Stimulated activated CD4-positive, alpha-beta T cell treated with anti-CD3 and anti-CD28 coated beads, Interleukin-15, amount 100 ng/mL, for 24 hours (primary cell): ENCODE measurements around the gene DTHD1.
A peak's percentile ranks its signal among the peaks of the same experiment; 100 is the strongest.

ENCODE experiments used
- DNase-seq: peaks from one replicate; pipeline ENCODE4 v3.0.0-alpha.2; 2020

DTHD1 gene

GRCh38 chr4:36269533-36270173 lies 11.8 kb upstream of the DTHD1 start:
- DNase-seq, result no peak

- DNase-seq, result no peak
Measured at GRCh38 chr4:36273276-36273675, 8.1 kb upstream of the DTHD1 start.

- no peak for DNase-seq
Measured at GRCh38 chr4:36274158-36274557, 7.3 kb upstream of the DTHD1 start.

DNA sequence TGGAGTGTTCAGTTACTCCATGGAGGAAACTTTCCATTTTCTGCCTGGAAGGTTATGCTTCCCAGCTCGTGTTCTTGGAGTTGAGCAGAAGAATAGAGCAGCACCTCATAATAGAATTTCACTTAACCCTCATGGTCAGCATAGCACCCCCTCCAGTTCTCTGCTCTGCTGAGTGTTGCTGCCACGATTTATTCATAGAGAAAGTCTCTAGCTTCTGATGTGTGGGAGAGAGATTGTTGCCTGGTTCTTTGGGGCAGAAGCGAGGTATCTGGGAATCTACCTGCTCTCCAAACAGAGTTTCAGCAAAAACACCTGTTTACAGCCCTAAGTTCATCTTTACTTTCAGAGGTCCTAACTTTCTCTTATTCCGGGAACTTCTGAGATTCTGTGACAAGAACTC lies 3.9 kb upstream of the DTHD1 start:
- DNase-seq, result no peak

DNA sequence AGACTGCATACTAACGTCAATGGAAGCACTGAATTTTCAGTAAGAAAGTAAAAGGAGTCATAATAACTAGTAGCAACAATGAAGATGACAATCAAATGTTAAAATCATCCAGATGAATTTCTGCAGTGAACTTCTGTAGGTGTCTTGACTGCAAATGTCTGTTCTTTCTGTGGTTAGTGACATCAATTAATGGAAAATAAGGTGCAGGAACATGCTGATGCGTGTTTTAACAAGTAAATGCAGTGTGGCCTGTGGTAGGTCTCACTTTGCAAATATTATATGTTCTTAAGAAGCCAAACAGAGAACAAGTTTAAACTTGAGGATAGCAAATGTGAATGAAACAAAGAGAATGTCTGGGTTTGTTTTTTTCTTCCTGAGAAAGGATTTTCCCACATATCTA lies 2.6 kb upstream of the DTHD1 start:
- DNase-seq, result no peak

DNA sequence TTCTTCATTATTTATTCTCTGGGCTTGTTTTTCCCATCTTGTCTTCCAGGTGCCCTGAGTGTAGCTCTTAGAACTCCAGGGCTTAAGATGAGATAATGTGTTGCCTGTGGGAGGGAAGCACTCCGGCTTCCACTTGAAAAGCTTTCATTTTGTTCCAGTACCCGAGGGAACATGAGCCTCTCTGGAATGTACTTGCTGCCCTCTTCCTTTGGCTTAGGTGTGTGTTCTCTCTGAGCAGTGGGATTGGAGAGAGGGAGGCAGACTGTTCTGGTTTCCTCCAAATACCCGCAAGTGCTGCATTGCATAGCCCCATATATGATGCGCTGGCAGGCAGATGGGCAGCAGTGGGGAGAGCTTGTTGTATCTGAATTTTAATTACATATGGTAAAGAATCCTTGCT lies 861 bp upstream of the DTHD1 start:
- DNase-seq, result no peak

DNA sequence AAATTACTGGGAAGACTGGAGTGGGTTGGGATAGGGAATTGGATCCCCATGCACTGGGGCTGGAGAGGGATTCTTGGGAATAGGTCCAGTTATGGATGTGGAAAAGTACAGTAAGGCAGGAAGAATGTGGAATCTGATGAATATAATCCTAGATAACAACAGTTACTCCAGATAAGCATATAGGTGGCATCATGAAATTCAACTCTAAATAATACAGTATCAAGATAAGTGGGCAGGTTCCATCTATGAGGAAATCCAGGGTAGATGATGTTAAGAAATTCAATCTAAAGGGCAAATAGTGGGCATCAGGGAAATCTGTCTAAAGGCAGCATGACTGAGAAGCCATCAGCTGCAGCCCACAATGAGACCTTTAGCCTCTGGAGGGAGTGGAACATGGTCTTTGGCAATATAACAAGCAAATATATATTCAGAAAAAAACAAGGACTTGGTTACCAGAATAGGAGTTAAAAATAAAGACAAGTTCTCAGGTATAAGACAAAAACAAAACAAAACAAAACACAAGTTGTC lies 1.2 kb downstream of the DTHD1 start:
- no peak for DNase-seq

- no peak for DNase-seq
Measured at GRCh38 chr4:36283912-36284465, 2.6 kb downstream of the DTHD1 start.

GRCh38 chr4:36285784-36286480 lies 4.5 kb downstream of the DTHD1 start:
- peak; percentile 62 for DNase-seq

- DNase-seq, result no peak
Measured at GRCh38 chr4:36286481-36286871, 5.1 kb downstream of the DTHD1 start.

GRCh38 chr4:36288731-36289426 lies 7.5 kb downstream of the DTHD1 start:
- no peak for DNase-seq

DNA sequence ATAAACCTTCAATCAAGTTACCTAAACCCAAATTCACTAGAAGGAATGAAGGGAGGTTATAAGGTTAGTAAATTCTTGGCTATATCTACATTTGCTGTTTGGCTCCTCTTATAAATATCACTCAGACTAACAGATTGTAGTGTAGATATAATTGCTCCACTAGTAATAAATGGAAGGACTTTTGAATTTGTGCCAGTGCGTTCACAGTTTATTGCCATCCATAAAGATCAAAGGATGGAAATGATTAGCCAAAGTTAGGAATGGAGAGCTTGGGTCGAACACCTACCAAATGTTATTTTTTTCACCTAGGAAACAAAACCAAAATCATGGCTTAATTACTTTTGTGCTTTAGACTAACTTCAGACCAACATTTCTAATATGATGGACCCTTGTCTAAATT lies 9.2 kb downstream of the DTHD1 start:
- no peak for DNase-seq

DNA sequence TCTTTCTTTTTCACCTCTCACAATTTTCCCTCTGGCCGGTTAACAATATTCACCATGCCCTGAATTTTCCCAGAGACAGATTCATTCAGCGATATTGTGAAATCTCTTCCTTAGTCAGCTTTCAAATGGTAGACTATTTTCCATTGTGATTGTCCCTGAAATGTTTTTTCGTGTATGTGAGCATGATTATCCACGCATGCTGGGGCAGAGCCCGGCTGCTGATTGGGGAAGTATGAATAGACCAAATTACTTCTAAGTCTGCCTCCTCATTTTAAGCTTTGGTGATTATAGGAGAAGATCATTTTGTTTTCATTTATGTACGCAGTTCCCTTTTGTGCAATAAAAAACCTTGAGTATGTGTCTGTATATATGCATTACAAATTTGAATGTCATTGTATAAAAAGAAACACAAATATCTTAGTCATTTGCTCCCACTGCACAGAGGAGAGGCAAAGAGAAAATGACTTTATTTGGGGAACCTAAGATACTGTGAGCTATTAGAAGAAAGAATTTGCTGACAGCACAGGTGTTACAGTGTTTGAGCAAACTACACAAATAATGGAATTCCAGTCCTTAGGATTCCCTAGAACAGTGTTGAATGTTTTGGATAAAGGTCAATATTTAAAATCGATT lies 11.3 kb downstream of the DTHD1 start:
- DNase-seq, result no peak

DNA sequence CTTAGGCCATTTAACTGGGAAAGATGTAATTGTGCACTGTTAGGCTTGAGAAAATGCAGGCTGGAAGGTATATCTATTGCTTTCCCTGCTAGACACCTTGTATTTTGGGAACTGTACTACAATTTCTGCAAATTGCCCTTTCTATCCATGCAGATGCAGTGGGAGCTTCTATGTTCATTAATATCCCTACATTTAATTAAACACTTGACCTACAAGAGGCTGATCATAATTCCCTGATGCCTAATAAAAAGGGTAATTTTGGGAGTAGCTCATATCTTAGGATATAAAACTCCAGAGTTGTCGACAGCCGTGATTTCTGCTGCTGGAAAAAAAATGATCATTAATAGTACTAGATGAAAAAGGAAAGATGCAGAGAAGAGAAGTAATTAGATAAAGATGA lies 19.7 kb downstream of the DTHD1 start:
- DNase-seq, result no peak

- DNase-seq, result no peak
Measured at GRCh38 chr4:36303426-36304137, 22.2 kb downstream of the DTHD1 start.

GRCh38 chr4:36304138-36304681 lies 22.8 kb downstream of the DTHD1 start:
- no peak for DNase-seq

DNA sequence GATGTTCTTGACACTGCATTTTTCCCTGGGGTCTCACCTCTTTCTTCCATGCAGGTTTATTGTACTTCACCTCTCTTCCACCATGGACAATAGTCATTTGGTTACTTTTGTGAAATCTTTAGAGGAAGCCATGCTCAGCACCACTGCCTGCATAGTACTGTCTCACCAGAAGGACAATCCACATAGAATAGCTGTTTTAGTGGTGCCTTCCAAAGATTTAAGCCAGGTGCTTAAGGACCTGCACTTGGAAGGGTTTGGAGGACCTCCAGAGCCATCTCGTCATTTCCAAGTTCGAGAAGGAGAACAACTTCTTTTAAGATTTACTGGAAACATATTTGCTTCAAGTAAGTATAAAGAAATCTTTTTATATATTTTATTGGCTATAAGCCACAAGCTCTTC lies 26.7 kb downstream of the DTHD1 start:
- DNase-seq, result no peak

GRCh38 chr4:36310216-36310615 lies 28.8 kb downstream of the DTHD1 start:
- no peak for DNase-seq

DNA sequence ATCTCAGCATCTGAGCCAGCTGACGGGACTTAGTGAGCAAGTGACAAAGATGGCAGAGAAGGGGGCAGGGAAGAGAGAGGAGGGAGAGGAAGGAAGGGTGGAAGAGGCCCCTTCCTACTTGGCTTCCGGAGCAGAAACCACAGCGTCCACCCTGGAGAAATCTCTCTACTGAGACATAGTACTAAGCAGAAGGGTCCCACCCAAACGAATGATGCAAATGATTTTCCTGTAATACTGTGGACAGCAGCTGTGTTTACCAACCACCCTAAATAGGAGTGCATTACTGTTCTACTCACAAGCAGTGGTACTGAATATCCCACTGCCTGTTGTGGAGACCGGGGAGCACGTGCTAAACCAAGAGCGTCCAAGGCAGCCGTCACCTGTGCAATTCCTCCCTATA lies 29.4 kb downstream of the DTHD1 start:
- DNase-seq, result no peak

- DNase-seq, result no peak
Measured at GRCh38 chr4:36312511-36312910, 31.1 kb downstream of the DTHD1 start.

DNA sequence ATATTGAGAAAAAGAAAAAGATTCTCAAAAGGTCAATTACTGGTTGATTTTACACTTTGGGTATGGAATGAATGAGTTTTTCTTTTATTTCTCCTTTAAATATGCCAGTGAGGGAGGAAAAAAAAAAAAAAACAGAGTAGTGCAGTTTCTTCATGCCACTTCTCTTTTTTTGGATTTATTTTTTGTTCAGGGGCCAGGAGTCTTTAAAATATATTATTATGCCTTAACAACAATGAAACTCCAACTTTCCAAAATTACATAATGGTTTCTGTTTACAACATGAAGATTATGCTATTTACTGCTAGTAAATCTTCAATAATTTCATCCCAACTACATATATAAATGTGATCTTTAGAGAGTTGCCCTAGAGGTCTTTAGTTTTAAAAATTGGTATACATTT lies 31.9 kb downstream of the DTHD1 start:
- no peak for DNase-seq

DNA sequence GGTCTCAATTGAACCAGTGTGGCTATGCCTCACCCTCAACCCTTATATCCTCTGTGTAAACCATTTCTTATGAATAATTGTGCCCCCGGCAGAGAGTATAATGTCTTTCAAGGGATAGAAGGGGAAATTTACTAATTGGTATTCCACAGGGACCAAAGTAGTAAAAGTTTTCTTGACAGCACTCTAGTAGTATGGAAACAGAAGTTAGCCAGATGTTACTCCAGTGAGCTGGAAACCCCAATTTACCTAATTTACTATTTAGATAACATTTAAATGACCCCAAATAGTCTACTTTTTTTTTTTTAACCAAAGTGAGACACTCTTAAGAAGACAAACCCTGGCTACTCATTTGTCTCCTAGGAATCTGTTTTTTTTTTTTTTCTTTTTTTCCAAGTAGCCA lies 32.3 kb downstream of the DTHD1 start:
- DNase-seq, result no peak
